NT2/D1 (cell line): ENCODE results near the gene FTCD.

Experiments used
- YY1 ChIP-seq: IDR thresholded peaks from 2 replicates; pipeline ENCODE4 v1.6.1; 2011; ENCODE audit not compliant: insufficient read length, insufficient read depth
- ZNF274 ChIP-seq: IDR thresholded peaks from 2 replicates; pipeline ENCODE4 v1.6.1; 2011; ENCODE audit warnings: mild to moderate bottlenecking, low read depth, low read length

DNA sequence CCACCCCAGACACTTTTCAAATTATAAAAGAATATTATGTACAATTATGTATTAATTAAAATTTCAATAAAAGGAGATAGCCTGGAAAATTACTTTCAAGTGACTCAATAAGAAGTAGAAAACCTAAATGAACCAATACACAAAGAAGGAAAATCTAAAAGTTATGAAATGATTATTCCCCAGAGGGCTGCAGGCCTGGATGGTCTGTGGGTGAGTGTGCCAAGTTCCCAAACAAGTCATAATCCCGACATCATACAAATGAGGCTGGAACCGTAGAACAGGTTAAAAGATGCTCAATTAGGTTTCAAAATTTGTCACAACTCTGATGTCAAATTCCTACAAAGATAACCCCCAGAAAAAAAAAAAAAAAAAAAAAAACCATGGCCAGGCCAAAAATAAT is 16.2 kb upstream of the FTCD start:
- TF ChIP-seq YY1 (no peak), ZNF274 (no peak)
